ENCODE measurements around the gene PALM.

GRCh38 chr19:769616-770015 lies 60.9 kb downstream of the PALM start:
- TF ChIP-seq CTCF (optimal IDR thresholded peaks at IDR 0.05 in 1 of 3, IDR thresholded peaks at IDR 0.05 in 1 of 3, conservative IDR thresholded peaks at IDR 0.05 in 1 of 3; ENCODE audit: extremely low read depth in 1 of 3, insufficient read depth in 2 of 3, low read length in 3 of 3) (no peak), EZH2 (IDR thresholded peaks at IDR 0.05; ENCODE audit: low read length) (no peak)
